OCI-LY3 (cell line): ENCODE data around the gene INTS1.

Source experiments
- H2AFZ ChIP-seq: fragments of 200-600, 300-600 bp; shearing (Covaris generic); 2 replicates; pipeline ENCODE4 v1.6.0; 2014; ENCODE audit warnings: antibody characterized with exemption, low read depth, low read length
- H3K27ac ChIP-seq: fragments of 200-600, 300-600 bp; sonication (generic); 2 replicates; pipeline ENCODE4 v1.5.1; 2014; ENCODE audit warnings: mild to moderate bottlenecking, low read length, moderate library complexity, mixed read lengths
- H3K27me3 ChIP-seq: fragments of 200-600, 300-600 bp; sonication (generic); 2 replicates; pipeline ENCODE4 v1.6.1; 2014; ENCODE audit warnings: low read depth, low read length, mixed read lengths
- H3K36me3 ChIP-seq: fragments of 200-600, 300-600 bp; sonication (generic); replicated peaks from 2 replicates; pipeline ENCODE3; 2014; ENCODE audit warnings: low read depth, low read length, mixed read lengths
- H3K4me1 ChIP-seq: fragments of 300-600, 200-600 bp; sonication (generic); 2 replicates; pipeline ENCODE4 v1.6.1; 2014; ENCODE audit warnings: low read length, mixed read lengths
- H3K4me2 ChIP-seq: fragments of 200-600, 300-600 bp; sonication (generic); 2 replicates; pipeline ENCODE4 v1.6.1; 2014; ENCODE audit warnings: low read length, mixed read lengths
- H3K4me3 ChIP-seq: fragments of 300-600, 200-600 bp; sonication (generic); 2 replicates; pipeline ENCODE4 v1.5.1; 2014; ENCODE audit warnings: antibody characterized with exemption, mild to moderate bottlenecking, low read length, moderate library complexity
- H3K79me2 ChIP-seq: fragments of 300-600, 200-600 bp; shearing (Covaris generic); 2 replicates; pipeline ENCODE4 v1.6.1; 2014; ENCODE audit warnings: mild to moderate bottlenecking, low read length, mixed read lengths
- H3K9ac ChIP-seq: fragments of 300-600, 200-600 bp; shearing (Covaris generic); 2 replicates; pipeline ENCODE4 v1.6.0; 2014; ENCODE audit warnings: mild to moderate bottlenecking, low read length, moderate library complexity
- H3K9me3 ChIP-seq: fragments of 200-600, 300-600 bp; shearing (Covaris generic); 2 replicates; pipeline ENCODE4 v1.6.1; 2014; ENCODE audit warnings: low read length, mixed read lengths; ENCODE audit not compliant: insufficient read depth
- H4K20me1 ChIP-seq: fragments of 200-600, 300-600 bp; sonication (generic); 2 replicates; pipeline ENCODE4 v1.6.1; 2016; ENCODE audit warnings: low read length, mixed read lengths; ENCODE audit not compliant: insufficient read depth
- CTCF ChIP-seq: fragments of 200-600, 300-600 bp; sonication (generic); IDR thresholded peaks from 2 replicates; pipeline ENCODE4 v1.5.1; 2014; ENCODE audit warnings: antibody characterized with exemption, low read length, low read depth
- EZH2phosphoT487 ChIP-seq: fragments of 200-600 bp; shearing (Covaris generic); IDR thresholded peaks from 2 replicates; pipeline ENCODE4 v1.6.1; 2018; ENCODE audit warnings: antibody characterized with exemption, mixed run types, low read depth

Gene INTS1

GRCh38 chr7:1539882-1540775, 35.9 kb upstream of the INTS1 start:
- Histone ChIP-seq H3K27me3 (no peaks in the 10 kb centered on the region), H3K9me3 (no peaks in the 10 kb centered on the region), H3K36me3 (no peaks in the 10 kb centered on the region), H3K27ac (no peak overlapping the region), H3K4me2 (no peak overlapping the region), H3K4me3 (no peak overlapping the region), H2AFZ (no peak overlapping the region), H3K9ac (no peak overlapping the region), H4K20me1 (peaks cover 33% of the 10 kb centered on the region), H3K4me1 (no peaks in the 10 kb centered on the region), H3K79me2 (peaks cover 41% of the 10 kb centered on the region)
- TF ChIP-seq EZH2phosphoT487, result no peak
- TF ChIP-seq CTCF, result no peak

- Histone ChIP-seq H2AFZ (no peak overlapping the region), H3K9ac (no peak overlapping the region), H3K27ac (no peak overlapping the region), H4K20me1 (peaks cover 39% of the 10 kb centered on the region), H3K4me3 (no peak overlapping the region), H3K79me2 (peaks cover 49% of the 10 kb centered on the region), H3K27me3 (no peaks in the 10 kb centered on the region), H3K36me3 (no peaks in the 10 kb centered on the region), H3K4me1 (peaks cover 2% of the 10 kb centered on the region), H3K9me3 (no peaks in the 10 kb centered on the region), H3K4me2 (no peak overlapping the region)
- TF ChIP-seq EZH2phosphoT487 (no peak), CTCF (no peak)
Observed at GRCh38 chr7:1539181-1539881, 35.1 kb upstream of the INTS1 start.

GRCh38 chr7:1538544-1539180, 34.5 kb upstream of the INTS1 start:
- H3K4me1 ChIP-seq, result peaks cover 8% of the 10 kb centered on the region
- H3K9ac ChIP-seq, result no peak overlapping the region
- no peak overlapping the region for H3K27ac ChIP-seq
- H3K9me3 ChIP-seq, result no peaks in the 10 kb centered on the region
- H3K27me3 ChIP-seq, result no peaks in the 10 kb centered on the region
- no peak for TF ChIP-seq EZH2phosphoT487
- no peak overlapping the region for H3K4me2 ChIP-seq
- H3K79me2 ChIP-seq, result peaks cover 55% of the 10 kb centered on the region
- H2AFZ ChIP-seq, result no peak overlapping the region
- no peak overlapping the region for H3K4me3 ChIP-seq
- H4K20me1 ChIP-seq, result peaks cover 45% of the 10 kb centered on the region
- H3K36me3 ChIP-seq, result no peaks in the 10 kb centered on the region

- peaks cover 64% of the 10 kb centered on the region for H3K79me2 ChIP-seq
- H3K27me3 ChIP-seq, result no peaks in the 10 kb centered on the region
- H3K9me3 ChIP-seq, result no peaks in the 10 kb centered on the region
- peaks cover 17% of the 10 kb centered on the region for H3K4me1 ChIP-seq
- H4K20me1 ChIP-seq, result peaks cover 53% of the 10 kb centered on the region
- H3K9ac ChIP-seq, result no peak overlapping the region
- H3K27ac ChIP-seq, result no peak overlapping the region
- H3K4me2 ChIP-seq, result no peak overlapping the region
- TF ChIP-seq CTCF (no peak), EZH2phosphoT487 (no peak)
- no peak overlapping the region for H3K4me3 ChIP-seq
- H2AFZ ChIP-seq, result no peak overlapping the region
- no peaks in the 10 kb centered on the region for H3K36me3 ChIP-seq
Observed at GRCh38 chr7:1537535-1538412, 33.6 kb upstream of the INTS1 start.
